ENCODE measurements around the gene TRIP10. TPM values are rescaled to one million over a fixed set of nuclear protein-coding genes. Genes with fewer than 3 reads are reported as not detected.

Gene TRIP10
- total and polyA plus RNA-seq, 10 of the 15 experiments (the other 5 are each of a cell fraction or from before 2014, with no cell fraction given) = 0.79 to 54.5 (median 32.5) TPM

GRCh38 chr19:6772028-6772865, 32.8 kb downstream of the TRIP10 start, which contains the start of gene VAV1 (continued):
- TF ChIP-seq USF1 (IDR thresholded peaks at IDR 0.05; ENCODE audit: borderline replicate concordance, extremely low read length, insufficient read depth, low read depth, low read length) (no peak), SREBF2 (IDR thresholded peaks at IDR 0.05; ENCODE audit: low read length) (no peak), CBX5 (IDR thresholded peaks at IDR 0.05; ENCODE audit: low read depth) (no peak), FOS (IDR thresholded peaks at IDR 0.05; ENCODE audit: borderline replicate concordance, extremely low read depth, insufficient read length) (no peak), NFXL1 (IDR thresholded peaks at IDR 0.05; ENCODE audit: borderline replicate concordance) (no peak), LARP7 (IDR thresholded peaks at IDR 0.05) (no peak), ZNF207 (IDR thresholded peaks at IDR 0.05; ENCODE audit: borderline replicate concordance) (no peak)
- TF ChIP-seq, protein P1, sequence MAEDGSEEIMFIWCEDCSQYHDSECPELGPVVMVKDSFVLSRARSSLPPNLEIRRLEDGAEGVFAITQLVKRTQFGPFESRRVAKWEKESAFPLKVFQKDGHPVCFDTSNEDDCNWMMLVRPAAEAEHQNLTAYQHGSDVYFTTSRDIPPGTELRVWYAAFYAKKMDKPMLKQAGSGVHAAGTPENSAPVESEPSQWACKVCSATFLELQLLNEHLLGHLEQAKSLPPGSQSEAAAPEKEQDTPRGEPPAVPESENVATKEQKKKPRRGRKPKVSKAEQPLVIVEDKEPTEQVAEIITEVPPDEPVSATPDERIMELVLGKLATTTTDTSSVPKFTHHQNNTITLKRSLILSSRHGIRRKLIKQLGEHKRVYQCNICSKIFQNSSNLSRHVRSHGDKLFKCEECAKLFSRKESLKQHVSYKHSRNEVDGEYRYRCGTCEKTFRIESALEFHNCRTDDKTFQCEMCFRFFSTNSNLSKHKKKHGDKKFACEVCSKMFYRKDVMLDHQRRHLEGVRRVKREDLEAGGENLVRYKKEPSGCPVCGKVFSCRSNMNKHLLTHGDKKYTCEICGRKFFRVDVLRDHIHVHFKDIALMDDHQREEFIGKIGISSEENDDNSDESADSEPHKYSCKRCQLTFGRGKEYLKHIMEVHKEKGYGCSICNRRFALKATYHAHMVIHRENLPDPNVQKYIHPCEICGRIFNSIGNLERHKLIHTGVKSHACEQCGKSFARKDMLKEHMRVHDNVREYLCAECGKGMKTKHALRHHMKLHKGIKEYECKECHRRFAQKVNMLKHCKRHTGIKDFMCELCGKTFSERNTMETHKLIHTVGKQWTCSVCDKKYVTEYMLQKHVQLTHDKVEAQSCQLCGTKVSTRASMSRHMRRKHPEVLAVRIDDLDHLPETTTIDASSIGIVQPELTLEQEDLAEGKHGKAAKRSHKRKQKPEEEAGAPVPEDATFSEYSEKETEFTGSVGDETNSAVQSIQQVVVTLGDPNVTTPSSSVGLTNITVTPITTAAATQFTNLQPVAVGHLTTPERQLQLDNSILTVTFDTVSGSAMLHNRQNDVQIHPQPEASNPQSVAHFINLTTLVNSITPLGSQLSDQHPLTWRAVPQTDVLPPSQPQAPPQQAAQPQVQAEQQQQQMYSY (CRISPR knock-in tag; IDR thresholded peaks at IDR 0.05) = no peak

Data from GM12878 (cell line).